Stimulated activated CD8-positive, alpha-beta memory T cell treated with anti-CD3 and anti-CD28 coated beads, Interleukin-15, amount 100 ng/mL, for 4 hours (primary cell): Measurements from ENCODE around the gene PSAP.
A peak's percentile ranks its signal among the peaks of the same experiment; 100 is the strongest.

Source experiments
- DNase-seq, 2 donors: peaks; one replicate each; pipeline ENCODE4 v3.0.0-alpha.2; 2020; ENCODE audit warnings: low read depth in 2 of 2

The PSAP gene

GRCh38 chr10:71829171-71829570 is 21.9 kb downstream of the PSAP start:
- DNase-seq = no peak

GRCh38 chr10:71828702-71829101 is 22.3 kb downstream of the PSAP start:
- no peak for DNase-seq

GRCh38 chr10:71827852-71828251 is 23.2 kb downstream of the PSAP start:
- DNase-seq = no peak

GRCh38 chr10:71825217-71825616 is 25.8 kb downstream of the PSAP start:
- no peak for DNase-seq

- DNase-seq = no peak
These were observed 26.7 kb downstream of the PSAP start for GRCh38 chr10:71824333-71824732.

- DNase-seq = no peak
These were observed 27.7 kb downstream of the PSAP start for GRCh38 chr10:71823356-71823755.

- DNase-seq = no peak
These were observed 28.9 kb downstream of the PSAP start for GRCh38 chr10:71821909-71822763.

GRCh38 chr10:71820966-71821365 is 30.1 kb downstream of the PSAP start:
- no peak for DNase-seq

- no peak for DNase-seq
These were observed 31.1 kb downstream of the PSAP start for GRCh38 chr10:71819985-71820384.

- no peak for DNase-seq
These were observed 31.6 kb downstream of the PSAP start for GRCh38 chr10:71819441-71819861.

- no peak for DNase-seq
These were observed 32.3 kb downstream of the PSAP start for GRCh38 chr10:71818674-71819260.

- no peak for DNase-seq
These were observed 33.0 kb downstream of the PSAP start for GRCh38 chr10:71817831-71818655.

GRCh38 chr10:71816936-71817618 is 34.0 kb downstream of the PSAP start:
- no peak for DNase-seq

- DNase-seq = no peak
These were observed 34.6 kb downstream of the PSAP start for GRCh38 chr10:71816421-71816851.

- no peak for DNase-seq
These were observed 35.4 kb downstream of the PSAP start for GRCh38 chr10:71815515-71816130.

- DNase-seq = no peak
These were observed 36.1 kb downstream of the PSAP start for GRCh38 chr10:71814922-71815411.

- no peak for DNase-seq
These were observed 38.0 kb downstream of the PSAP start for GRCh38 chr10:71812913-71813590.

- DNase-seq = peak; percentile 55 to 56
These were observed 38.8 kb downstream of the PSAP start for GRCh38 chr10:71812016-71812912.

- DNase-seq = no peak
These were observed 39.7 kb downstream of the PSAP start for GRCh38 chr10:71811351-71811750.
